Measurements from ENCODE around the gene PAPPA2.

DNA sequence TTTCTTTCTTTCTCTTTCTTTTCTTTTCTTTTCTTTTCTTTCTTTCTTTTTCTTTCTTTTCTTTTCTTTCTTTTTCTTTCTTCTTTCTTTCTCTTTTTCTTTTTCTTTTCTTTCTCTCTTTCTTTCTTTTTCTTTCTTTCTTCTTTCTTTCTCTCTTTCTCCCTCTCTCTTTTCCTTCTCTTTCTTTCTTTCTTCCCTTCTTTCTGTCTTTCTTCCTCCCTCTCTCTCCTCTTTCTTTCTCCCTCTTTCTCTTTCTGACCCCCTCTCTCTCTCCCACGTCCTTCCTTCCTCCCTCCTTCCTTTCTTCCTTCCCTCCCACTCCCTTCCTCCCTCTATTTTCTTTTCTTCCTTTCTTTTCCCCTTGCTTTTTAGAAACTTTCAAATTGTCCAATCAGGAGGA is 333.6 kb downstream of the PAPPA2 start:
- TF ChIP-seq ZBTB17 (tag by site-specific recombination; IDR thresholded peaks at IDR 0.05): no peak
- TF ChIP-seq, protein P1, sequence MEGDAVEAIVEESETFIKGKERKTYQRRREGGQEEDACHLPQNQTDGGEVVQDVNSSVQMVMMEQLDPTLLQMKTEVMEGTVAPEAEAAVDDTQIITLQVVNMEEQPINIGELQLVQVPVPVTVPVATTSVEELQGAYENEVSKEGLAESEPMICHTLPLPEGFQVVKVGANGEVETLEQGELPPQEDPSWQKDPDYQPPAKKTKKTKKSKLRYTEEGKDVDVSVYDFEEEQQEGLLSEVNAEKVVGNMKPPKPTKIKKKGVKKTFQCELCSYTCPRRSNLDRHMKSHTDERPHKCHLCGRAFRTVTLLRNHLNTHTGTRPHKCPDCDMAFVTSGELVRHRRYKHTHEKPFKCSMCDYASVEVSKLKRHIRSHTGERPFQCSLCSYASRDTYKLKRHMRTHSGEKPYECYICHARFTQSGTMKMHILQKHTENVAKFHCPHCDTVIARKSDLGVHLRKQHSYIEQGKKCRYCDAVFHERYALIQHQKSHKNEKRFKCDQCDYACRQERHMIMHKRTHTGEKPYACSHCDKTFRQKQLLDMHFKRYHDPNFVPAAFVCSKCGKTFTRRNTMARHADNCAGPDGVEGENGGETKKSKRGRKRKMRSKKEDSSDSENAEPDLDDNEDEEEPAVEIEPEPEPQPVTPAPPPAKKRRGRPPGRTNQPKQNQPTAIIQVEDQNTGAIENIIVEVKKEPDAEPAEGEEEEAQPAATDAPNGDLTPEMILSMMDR (tag by site-specific recombination; IDR thresholded peaks at IDR 0.05): no peak
- TF ChIP-seq, protein P2, sequence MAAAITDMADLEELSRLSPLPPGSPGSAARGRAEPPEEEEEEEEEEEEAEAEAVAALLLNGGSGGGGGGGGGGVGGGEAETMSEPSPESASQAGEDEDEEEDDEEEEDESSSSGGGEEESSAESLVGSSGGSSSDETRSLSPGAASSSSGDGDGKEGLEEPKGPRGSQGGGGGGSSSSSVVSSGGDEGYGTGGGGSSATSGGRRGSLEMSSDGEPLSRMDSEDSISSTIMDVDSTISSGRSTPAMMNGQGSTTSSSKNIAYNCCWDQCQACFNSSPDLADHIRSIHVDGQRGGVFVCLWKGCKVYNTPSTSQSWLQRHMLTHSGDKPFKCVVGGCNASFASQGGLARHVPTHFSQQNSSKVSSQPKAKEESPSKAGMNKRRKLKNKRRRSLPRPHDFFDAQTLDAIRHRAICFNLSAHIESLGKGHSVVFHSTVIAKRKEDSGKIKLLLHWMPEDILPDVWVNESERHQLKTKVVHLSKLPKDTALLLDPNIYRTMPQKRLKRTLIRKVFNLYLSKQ (tag by site-specific recombination; IDR thresholded peaks at IDR 0.05; ENCODE audit: borderline replicate concordance): no peak
- TF ChIP-seq ZNF76 (tag by site-specific recombination; IDR thresholded peaks at IDR 0.05; ENCODE audit: borderline replicate concordance, low read depth): no peak
- no peak for TF ChIP-seq ZNF629 (tag by site-specific recombination; IDR thresholded peaks at IDR 0.05)
- no peak for TF ChIP-seq ZNF274 (IDR thresholded peaks at IDR 0.05; ENCODE audit: low read length)
- no peak for TF ChIP-seq ZNF274 (tag by site-specific recombination; IDR thresholded peaks at IDR 0.05; ENCODE audit: borderline replicate concordance)
- no peak for TF ChIP-seq MZF1 (tag by site-specific recombination; IDR thresholded peaks at IDR 0.05; ENCODE audit: borderline replicate concordance)
- TF ChIP-seq REPIN1 (tag by site-specific recombination; IDR thresholded peaks at IDR 0.05; ENCODE audit: low read depth): no peak
- TF ChIP-seq, protein P3, sequence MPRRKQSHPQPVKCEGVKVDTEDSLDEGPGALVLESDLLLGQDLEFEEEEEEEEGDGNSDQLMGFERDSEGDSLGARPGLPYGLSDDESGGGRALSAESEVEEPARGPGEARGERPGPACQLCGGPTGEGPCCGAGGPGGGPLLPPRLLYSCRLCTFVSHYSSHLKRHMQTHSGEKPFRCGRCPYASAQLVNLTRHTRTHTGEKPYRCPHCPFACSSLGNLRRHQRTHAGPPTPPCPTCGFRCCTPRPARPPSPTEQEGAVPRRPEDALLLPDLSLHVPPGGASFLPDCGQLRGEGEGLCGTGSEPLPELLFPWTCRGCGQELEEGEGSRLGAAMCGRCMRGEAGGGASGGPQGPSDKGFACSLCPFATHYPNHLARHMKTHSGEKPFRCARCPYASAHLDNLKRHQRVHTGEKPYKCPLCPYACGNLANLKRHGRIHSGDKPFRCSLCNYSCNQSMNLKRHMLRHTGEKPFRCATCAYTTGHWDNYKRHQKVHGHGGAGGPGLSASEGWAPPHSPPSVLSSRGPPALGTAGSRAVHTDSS (tag by site-specific recombination; IDR thresholded peaks at IDR 0.05): no peak
- TF ChIP-seq SALL2 (tag by site-specific recombination; IDR thresholded peaks at IDR 0.05; ENCODE audit: borderline replicate concordance): no peak
- TF ChIP-seq ZIC2 (tag by site-specific recombination; IDR thresholded peaks at IDR 0.05): no peak
- TF ChIP-seq ZNF155 (tag by site-specific recombination; IDR thresholded peaks at IDR 0.05): no peak
- no peak for TF ChIP-seq MYNN (tag by site-specific recombination; IDR thresholded peaks at IDR 0.05; ENCODE audit: borderline replicate concordance)
- TF ChIP-seq, protein P4, sequence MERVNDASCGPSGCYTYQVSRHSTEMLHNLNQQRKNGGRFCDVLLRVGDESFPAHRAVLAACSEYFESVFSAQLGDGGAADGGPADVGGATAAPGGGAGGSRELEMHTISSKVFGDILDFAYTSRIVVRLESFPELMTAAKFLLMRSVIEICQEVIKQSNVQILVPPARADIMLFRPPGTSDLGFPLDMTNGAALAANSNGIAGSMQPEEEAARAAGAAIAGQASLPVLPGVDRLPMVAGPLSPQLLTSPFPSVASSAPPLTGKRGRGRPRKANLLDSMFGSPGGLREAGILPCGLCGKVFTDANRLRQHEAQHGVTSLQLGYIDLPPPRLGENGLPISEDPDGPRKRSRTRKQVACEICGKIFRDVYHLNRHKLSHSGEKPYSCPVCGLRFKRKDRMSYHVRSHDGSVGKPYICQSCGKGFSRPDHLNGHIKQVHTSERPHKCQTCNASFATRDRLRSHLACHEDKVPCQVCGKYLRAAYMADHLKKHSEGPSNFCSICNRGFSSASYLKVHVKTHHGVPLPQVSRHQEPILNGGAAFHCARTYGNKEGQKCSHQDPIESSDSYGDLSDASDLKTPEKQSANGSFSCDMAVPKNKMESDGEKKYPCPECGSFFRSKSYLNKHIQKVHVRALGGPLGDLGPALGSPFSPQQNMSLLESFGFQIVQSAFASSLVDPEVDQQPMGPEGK (tag by site-specific recombination; IDR thresholded peaks at IDR 0.05): no peak
